Astrocyte (in vitro differentiated cells and primary cell): ENCODE data around the gene HSPB1. TPM values are rescaled to one million over a fixed set of nuclear protein-coding genes. Genes with fewer than 3 reads are reported as not detected.

Experiments
- DNase-seq: peaks from one replicate; pipeline ENCODE4 v3.0.0-alpha.2; 2010; ENCODE audit warnings: low read depth
- FAIRE-seq: peaks from 2 replicates; lab custom pipeline; 2011; peaks lifted over from hg19 to GRCh38; lab: Jason Lieb, UNC
- H2AFZ ChIP-seq: 2 replicates; pipeline ENCODE4 v1.6.0; 2012; ENCODE audit warnings: low read depth, low read length, inconsistent platforms
- H3K27ac ChIP-seq: 2 replicates; pipeline ENCODE4 v1.5.1; 2011; ENCODE audit warnings: low read depth, low read length, inconsistent platforms
- H3K27me3 ChIP-seq: 2 replicates; pipeline ENCODE4 v1.6.0; 2011; ENCODE audit warnings: low read length, inconsistent platforms; ENCODE audit not compliant: insufficient read depth
- H3K36me3 ChIP-seq: 2 replicates; pipeline ENCODE4 v1.5.1; 2011; ENCODE audit warnings: low read length, inconsistent platforms; ENCODE audit not compliant: insufficient read depth
- H3K4me1 ChIP-seq: 2 replicates; pipeline ENCODE4 v1.5.1; 2011; ENCODE audit warnings: low read length, inconsistent platforms; ENCODE audit not compliant: insufficient read depth
- H3K4me2 ChIP-seq: 2 replicates; pipeline ENCODE4 v1.6.0; 2012; ENCODE audit warnings: low read length, inconsistent platforms
- H3K4me3 ChIP-seq: 2 replicates; pipeline ENCODE4 v1.5.1; 2011; ENCODE audit warnings: low read depth, mild to moderate bottlenecking, low read length, inconsistent platforms; ENCODE audit not compliant: insufficient read depth
- H3K79me2 ChIP-seq: 2 replicates; pipeline ENCODE4 v1.6.0; 2012; ENCODE audit warnings: mild to moderate bottlenecking, low read length, inconsistent platforms; ENCODE audit not compliant: insufficient read depth
- H3K9ac ChIP-seq: 2 replicates; pipeline ENCODE4 v1.6.0; 2012; ENCODE audit warnings: mild to moderate bottlenecking, low read length, inconsistent platforms
- H3K9me3 ChIP-seq: 2 replicates; pipeline ENCODE4 v1.5.1; 2012; ENCODE audit warnings: low read depth, mild to moderate bottlenecking, low read length, inconsistent platforms; ENCODE audit not compliant: insufficient read depth
- H4K20me1 ChIP-seq: 2 replicates; pipeline ENCODE4 v1.6.0; 2012; ENCODE audit warnings: low read length, inconsistent platforms; ENCODE audit not compliant: insufficient read depth
- H3K27ac Mint-ChIP-seq: one replicate; pipeline ENCODE4 v1.8.0; 2021; ENCODE audit warnings: mild to moderate bottlenecking, mixed read lengths; ENCODE audit not compliant: unreplicated experiment
- H3K27me3 Mint-ChIP-seq: one replicate; pipeline ENCODE4 v1.8.0; 2021; ENCODE audit warnings: low read depth, mixed read lengths; ENCODE audit not compliant: unreplicated experiment
- H3K36me3 Mint-ChIP-seq: one replicate; pipeline ENCODE4 v1.8.0; 2021; ENCODE audit warnings: low read depth, mixed read lengths; ENCODE audit not compliant: unreplicated experiment
- H3K4me1 Mint-ChIP-seq: one replicate; pipeline ENCODE4 v1.8.0; 2021; ENCODE audit warnings: low read depth, mixed read lengths; ENCODE audit not compliant: unreplicated experiment
- H3K4me3 Mint-ChIP-seq: one replicate; pipeline ENCODE4 v1.8.0; 2021; ENCODE audit warnings: mild to moderate bottlenecking, moderate library complexity, mixed read lengths; ENCODE audit not compliant: unreplicated experiment
- H3K9me3 Mint-ChIP-seq: one replicate; pipeline ENCODE4 v1.8.0; 2021; ENCODE audit warnings: mild to moderate bottlenecking, mixed read lengths; ENCODE audit not compliant: unreplicated experiment
- EZH2 ChIP-seq: IDR thresholded peaks from 2 replicates; pipeline ENCODE4 v1.6.1; 2012; ENCODE audit warnings: mild to moderate bottlenecking, low read length, inconsistent platforms; ENCODE audit not compliant: insufficient read depth
- total RNA-seq: library from RNA; stranded (reverse); gene quantifications from 2 replicates; pipeline ENCODE4 v1.2.1, GENCODE V29; 2021
- TF ChIP-seq, protein P1 (sequence below): IDR thresholded peaks from 2 replicates; pipeline ENCODE4 v1.5.1; 2011; ENCODE audit warnings: low read depth, mild to moderate bottlenecking, inconsistent platforms, low read length, moderate library complexity; ENCODE audit not compliant: insufficient read depth

Gene HSPB1
- total RNA-seq, 1 donor from 2014 or later = 933 TPM

GRCh38 chr7:76347710-76348109, 45.2 kb downstream of the HSPB1 start:
- H3K27me3 Mint-ChIP-seq = no peaks in the 10 kb centered on the region
- H3K4me1 ChIP-seq = peaks cover 27% of the 10 kb centered on the region
- peak overlapping the region; percentile 60 for H3K4me3 Mint-ChIP-seq
- H3K9me3 Mint-ChIP-seq = no peaks in the 10 kb centered on the region
- no peak overlapping the region for H3K4me2 ChIP-seq
- no peak overlapping the region for H2AFZ ChIP-seq
- H3K4me3 ChIP-seq = no peak overlapping the region
- no peak overlapping the region for H3K27ac ChIP-seq
- H3K36me3 ChIP-seq = peaks cover 56% of the 10 kb centered on the region
- DNase-seq = no peak
- TF ChIP-seq, protein P1, sequence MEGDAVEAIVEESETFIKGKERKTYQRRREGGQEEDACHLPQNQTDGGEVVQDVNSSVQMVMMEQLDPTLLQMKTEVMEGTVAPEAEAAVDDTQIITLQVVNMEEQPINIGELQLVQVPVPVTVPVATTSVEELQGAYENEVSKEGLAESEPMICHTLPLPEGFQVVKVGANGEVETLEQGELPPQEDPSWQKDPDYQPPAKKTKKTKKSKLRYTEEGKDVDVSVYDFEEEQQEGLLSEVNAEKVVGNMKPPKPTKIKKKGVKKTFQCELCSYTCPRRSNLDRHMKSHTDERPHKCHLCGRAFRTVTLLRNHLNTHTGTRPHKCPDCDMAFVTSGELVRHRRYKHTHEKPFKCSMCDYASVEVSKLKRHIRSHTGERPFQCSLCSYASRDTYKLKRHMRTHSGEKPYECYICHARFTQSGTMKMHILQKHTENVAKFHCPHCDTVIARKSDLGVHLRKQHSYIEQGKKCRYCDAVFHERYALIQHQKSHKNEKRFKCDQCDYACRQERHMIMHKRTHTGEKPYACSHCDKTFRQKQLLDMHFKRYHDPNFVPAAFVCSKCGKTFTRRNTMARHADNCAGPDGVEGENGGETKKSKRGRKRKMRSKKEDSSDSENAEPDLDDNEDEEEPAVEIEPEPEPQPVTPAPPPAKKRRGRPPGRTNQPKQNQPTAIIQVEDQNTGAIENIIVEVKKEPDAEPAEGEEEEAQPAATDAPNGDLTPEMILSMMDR = no peak
- TF ChIP-seq EZH2 = no peak
- peaks cover 55% of the 10 kb centered on the region for H3K4me1 Mint-ChIP-seq
- peaks cover 57% of the 10 kb centered on the region for H3K36me3 Mint-ChIP-seq
- no peaks in the 10 kb centered on the region for H3K27me3 ChIP-seq
- FAIRE-seq = no peak
- H3K79me2 ChIP-seq = peaks cover 99% of the 10 kb centered on the region
- peaks cover 99% of the 10 kb centered on the region for H4K20me1 ChIP-seq
- H3K9ac ChIP-seq = no peak overlapping the region
- peak overlapping the region; percentile 64 for H3K27ac Mint-ChIP-seq
- no peaks in the 10 kb centered on the region for H3K9me3 ChIP-seq

GRCh38 chr7:76349313-76349885, 46.9 kb downstream of the HSPB1 start:
- Mint-ChIP-seq H3K36me3 (peaks cover 51% of the 10 kb centered on the region), H3K4me1 (peaks cover 53% of the 10 kb centered on the region), H3K27ac (peak overlapping the region; percentile 55), H3K27me3 (no peaks in the 10 kb centered on the region), H3K4me3 (no peak overlapping the region), H3K9me3 (no peaks in the 10 kb centered on the region)
- FAIRE-seq (no peak), DNase-seq (no peak)
- H3K27ac ChIP-seq = no peak overlapping the region
- no peak overlapping the region for H3K4me3 ChIP-seq
- H4K20me1 ChIP-seq = peaks cover 99% of the 10 kb centered on the region
- H3K9ac ChIP-seq = no peak overlapping the region
- H3K27me3 ChIP-seq = no peaks in the 10 kb centered on the region
- H3K4me2 ChIP-seq = no peak overlapping the region
- no peak overlapping the region for H2AFZ ChIP-seq
- H3K36me3 ChIP-seq = peaks cover 42% of the 10 kb centered on the region
- H3K9me3 ChIP-seq = no peaks in the 10 kb centered on the region
- TF ChIP-seq, protein P1 = no peak
- no peak for TF ChIP-seq EZH2
- H3K4me1 ChIP-seq = peaks cover 18% of the 10 kb centered on the region
- H3K79me2 ChIP-seq = peaks cover 99% of the 10 kb centered on the region

GRCh38 chr7:76351372-76351771, 48.9 kb downstream of the HSPB1 start:
- H3K9me3 ChIP-seq = no peaks in the 10 kb centered on the region
- no peaks in the 10 kb centered on the region for H3K27me3 Mint-ChIP-seq
- H3K4me1 ChIP-seq = peaks cover 18% of the 10 kb centered on the region
- no peak overlapping the region for H2AFZ ChIP-seq
- peaks cover 100% of the 10 kb centered on the region for H4K20me1 ChIP-seq
- peaks cover 40% of the 10 kb centered on the region for H3K36me3 ChIP-seq
- H3K27ac Mint-ChIP-seq = peak overlapping the region; percentile 48
- TF ChIP-seq EZH2 = no peak
- TF ChIP-seq, protein P1 = no peak
- H3K4me1 Mint-ChIP-seq = peaks cover 54% of the 10 kb centered on the region
- no peak overlapping the region for H3K27ac ChIP-seq
- peaks cover 54% of the 10 kb centered on the region for H3K36me3 Mint-ChIP-seq
- H3K4me3 ChIP-seq = no peak overlapping the region
- FAIRE-seq (no peak), DNase-seq (no peak)
- no peak overlapping the region for H3K4me2 ChIP-seq
- H3K9me3 Mint-ChIP-seq = no peaks in the 10 kb centered on the region
- H3K79me2 ChIP-seq = peaks cover 99% of the 10 kb centered on the region
- no peaks in the 10 kb centered on the region for H3K27me3 ChIP-seq
- H3K4me3 Mint-ChIP-seq = peak overlapping the region; percentile 51
- H3K9ac ChIP-seq = no peak overlapping the region
